ENCODE data around the gene CFAP161. TPM values are rescaled to one million over a fixed set of nuclear protein-coding genes. Genes with fewer than 3 reads are reported as not detected.

The CFAP161 gene
- polyA plus RNA-seq, 1 donor (not counting 4 experiments of a cell fraction or from before 2014, with no cell fraction given) = not detected

- Histone ChIP-seq H4K20me1 (ENCODE audit: control insufficient read depth, extremely low read depth, insufficient read depth, low read length) (no peaks in the 10 kb centered on the region), H2AFZ (ENCODE audit: control insufficient read depth, low read length) (no peak overlapping the region), H3K4me1 (ENCODE audit: control insufficient read depth, extremely low read depth, insufficient read depth, low read length) (no peaks in the 10 kb centered on the region), H3K27me3 (ENCODE audit: control insufficient read depth, extremely low read depth, insufficient read depth, low read length) (no peaks in the 10 kb centered on the region), H3K79me2 (ENCODE audit: control insufficient read depth, insufficient read depth, low read length) (no peaks in the 10 kb centered on the region), H3K36me3 (ENCODE audit: control insufficient read depth in 2 of 2, extremely low read depth in 1 of 2, insufficient read depth in 2 of 2, low read length in 2 of 2) (no peaks in the 10 kb centered on the region), H3K9me1 (ENCODE audit: control insufficient read depth, extremely low read depth, insufficient read depth, low read length) (no peaks in the 10 kb centered on the region), H3K4me3 (ENCODE audit: control insufficient read depth in 2 of 3, extremely low read depth in 1 of 3, insufficient read depth in 2 of 3, low read depth in 1 of 3, low read length in 3 of 3) (no peak overlapping the region), H3K27ac (ENCODE audit: control insufficient read depth, insufficient read depth, low read length) (no peak overlapping the region), H3K9ac (ENCODE audit: control insufficient read depth, extremely low read depth, insufficient read depth, low read length) (no peak overlapping the region), H3K9me3 (ENCODE audit: control insufficient read depth, low read depth, low read length) (no peaks in the 10 kb centered on the region), H3K4me2 (ENCODE audit: control insufficient read depth, extremely low read depth, insufficient read depth, low read depth, low read length) (no peak overlapping the region)
- DNase-seq (ENCODE audit: low read depth, low spot score) = no peak
- dilution Hi-C loops (cut with MboI; ENCODE audit: extremely low pct_ligation_motif_present, low sequenced_read_pairs) = no loop called here
- TF ChIP-seq EZH2 (IDR thresholded peaks at IDR 0.05; ENCODE audit: low read length) = no peak
- TF ChIP-seq CTCF (optimal IDR thresholded peaks at IDR 0.05 in 1 of 3, IDR thresholded peaks at IDR 0.05 in 1 of 3, conservative IDR thresholded peaks at IDR 0.05 in 1 of 3; ENCODE audit: extremely low read depth in 1 of 3, insufficient read depth in 2 of 3, low read length in 3 of 3) = no peak
- no peak for FAIRE-seq
Observed at GRCh38 chr15:81190922-81191507, 56.9 kb downstream of the CFAP161 start.

GRCh38 chr15:81191701-81192100 lies 57.6 kb downstream of the CFAP161 start:
- Histone ChIP-seq H3K79me2 (ENCODE audit: control insufficient read depth, insufficient read depth, low read length) (no peaks in the 10 kb centered on the region), H4K20me1 (ENCODE audit: control insufficient read depth, extremely low read depth, insufficient read depth, low read length) (no peaks in the 10 kb centered on the region), H3K27me3 (ENCODE audit: control insufficient read depth, extremely low read depth, insufficient read depth, low read length) (no peaks in the 10 kb centered on the region), H3K9me1 (ENCODE audit: control insufficient read depth, extremely low read depth, insufficient read depth, low read length) (no peaks in the 10 kb centered on the region), H3K4me2 (ENCODE audit: control insufficient read depth, extremely low read depth, insufficient read depth, low read depth, low read length) (no peak overlapping the region), H2AFZ (ENCODE audit: control insufficient read depth, low read length) (no peak overlapping the region), H3K27ac (ENCODE audit: control insufficient read depth, insufficient read depth, low read length) (no peak overlapping the region), H3K4me3 (ENCODE audit: control insufficient read depth in 2 of 3, extremely low read depth in 1 of 3, insufficient read depth in 2 of 3, low read depth in 1 of 3, low read length in 3 of 3) (no peak overlapping the region), H3K9ac (ENCODE audit: control insufficient read depth, extremely low read depth, insufficient read depth, low read length) (no peak overlapping the region), H3K4me1 (ENCODE audit: control insufficient read depth, extremely low read depth, insufficient read depth, low read length) (no peaks in the 10 kb centered on the region), H3K36me3 (ENCODE audit: control insufficient read depth in 2 of 2, extremely low read depth in 1 of 2, insufficient read depth in 2 of 2, low read length in 2 of 2) (no peaks in the 10 kb centered on the region), H3K9me3 (ENCODE audit: control insufficient read depth, low read depth, low read length) (no peaks in the 10 kb centered on the region)
- dilution Hi-C loops (cut with MboI; ENCODE audit: extremely low pct_ligation_motif_present, low sequenced_read_pairs) = no loop called here
- DNase-seq (ENCODE audit: low read depth, low spot score) = no peak
- no peak for FAIRE-seq
- TF ChIP-seq EZH2 (IDR thresholded peaks at IDR 0.05; ENCODE audit: low read length) = no peak
- TF ChIP-seq CTCF (optimal IDR thresholded peaks at IDR 0.05 in 1 of 3, IDR thresholded peaks at IDR 0.05 in 1 of 3, conservative IDR thresholded peaks at IDR 0.05 in 1 of 3; ENCODE audit: extremely low read depth in 1 of 3, insufficient read depth in 2 of 3, low read length in 3 of 3) = no peak
